Spinal cord (tissue), 10 donors: Measurements from ENCODE around the gene WDR27. TPM values are rescaled to one million over a fixed set of nuclear protein-coding genes. Genes with fewer than 3 reads are reported as not detected.

Experiments
- DNase-seq, 6 donors: peaks; one replicate each; pipeline versions ENCODE4 v3.0.0 to v3.0.0-alpha.2; 2013 to 2015; ENCODE audit warnings: low spot score in 6 of 6, low read depth in 4 of 6
- H3K27ac ChIP-seq: one replicate; pipeline ENCODE4 v1.5.1; 2013; ENCODE audit warnings: low read depth, low read length, control low read depth
- H3K27me3 ChIP-seq: one replicate; pipeline ENCODE4 v1.6.1; 2013; ENCODE audit warnings: low read length; ENCODE audit not compliant: control insufficient read depth, insufficient read depth
- H3K36me3 ChIP-seq: one replicate; pipeline ENCODE4 v1.6.1; 2013; ENCODE audit warnings: low read length; ENCODE audit not compliant: control insufficient read depth, insufficient read depth
- H3K4me1 ChIP-seq: one replicate; pipeline ENCODE4 v1.6.1; 2013; ENCODE audit warnings: low read length; ENCODE audit not compliant: control insufficient read depth, insufficient read depth
- H3K4me3 ChIP-seq: one replicate; pipeline ENCODE4 v1.5.1; 2013; ENCODE audit warnings: low read depth, low read length, control low read depth
- H3K9me3 ChIP-seq: one replicate; pipeline ENCODE4 v1.6.1; 2013; ENCODE audit warnings: low read length; ENCODE audit not compliant: control insufficient read depth, insufficient read depth
- WGBS: methylation state at CpG from one replicate; pipeline ENCODE4 v1.1.5; 2013; ENCODE audit warnings: missing lambda C conversion rate; ENCODE audit not compliant: insufficient coverage; 5-methylcytosine and 5-hydroxymethylcytosine counted together
- polyA plus RNA-seq, 2 donors: library from polyadenylated mRNA; unstranded; fragments of 120-200 nt; gene quantifications; one replicate each; pipeline ENCODE4 v1.2.1, GENCODE V29; 2013; ENCODE audit not compliant: insufficient read length in 2 of 2
- total RNA-seq, 2 donors: library from RNA; depleted of rRNA in 1 of 2; stranded (reverse); fragments of 120-200 nt in 1 of 2; fragments of >200 nt in 1 of 2; gene quantifications; one replicate each; pipeline versions ENCODE4 v1.2.3 to v1.2.4, GENCODE V29; 2013 to 2014
- donor health status: healthy.

Gene WDR27
- total and polyA plus RNA-seq, 4 donors = 29.5 to 69.3 (median 49.1) TPM

DNA sequence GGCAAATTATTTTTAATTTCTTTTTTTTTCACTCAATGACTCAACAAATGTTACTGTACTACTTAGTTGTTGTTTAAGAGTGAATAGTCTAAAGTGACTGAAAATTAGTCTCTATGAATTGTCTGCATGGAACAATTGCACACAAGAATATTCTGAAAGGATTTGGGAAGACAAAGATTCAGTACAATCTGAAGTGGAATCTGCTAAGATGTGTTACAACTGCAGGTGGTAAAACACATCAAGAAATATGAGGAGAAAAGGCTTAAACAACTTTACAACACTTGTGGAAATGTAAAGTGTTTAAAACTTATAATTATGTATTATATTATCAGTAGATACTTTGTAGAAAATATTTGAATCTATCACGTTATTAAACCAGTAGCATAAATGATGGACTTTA is 193.4 kb downstream of the WDR27 start:
- no peak overlapping the region for H3K4me3 ChIP-seq
- H3K27me3 ChIP-seq = no peaks in the 10 kb centered on the region
- DNase-seq = no peak
- no CpG with 5 or more reads among the region's 1 CpG for WGBS
- H3K27ac ChIP-seq = no peak overlapping the region
- no peaks in the 10 kb centered on the region for H3K36me3 ChIP-seq
- peaks cover 3% of the 10 kb centered on the region for H3K9me3 ChIP-seq
- H3K4me1 ChIP-seq = peaks cover 4% of the 10 kb centered on the region

DNA sequence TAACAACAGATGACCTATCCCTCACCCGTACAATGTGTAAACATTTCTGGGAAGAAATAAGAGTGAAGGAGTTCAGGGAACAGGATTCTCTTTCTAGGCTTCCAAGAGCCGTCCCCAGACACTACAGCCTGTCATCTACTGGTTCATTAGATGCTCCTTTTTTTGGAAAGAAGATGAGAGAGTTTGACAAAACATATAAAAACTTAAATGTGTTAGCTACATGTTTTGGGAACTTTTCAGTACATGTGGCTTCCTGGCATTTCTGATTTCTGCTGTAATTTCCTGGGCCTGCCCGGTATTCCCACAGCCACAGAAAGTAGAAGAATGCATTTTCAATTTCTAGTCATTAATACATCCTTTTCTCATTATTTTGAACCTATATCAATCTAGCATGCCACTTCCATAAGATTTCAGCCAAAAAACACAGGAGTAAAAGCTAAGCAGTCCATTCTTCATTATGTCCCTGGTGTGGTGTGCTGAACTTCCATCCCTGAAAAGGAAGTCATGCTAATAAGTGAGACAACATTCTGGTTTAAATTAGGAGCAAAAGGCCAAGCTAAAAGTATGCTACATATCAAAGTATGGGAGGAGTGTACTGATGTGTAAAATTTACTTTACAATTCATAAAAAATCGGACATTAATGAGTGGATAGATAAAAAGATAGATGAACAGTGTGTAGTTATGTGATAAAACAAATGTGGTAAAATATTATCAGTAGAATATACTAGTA is 198.2 kb downstream of the WDR27 start:
- Histone ChIP-seq H3K36me3 (peaks cover 9% of the 10 kb centered on the region), H3K4me1 (peaks cover 25% of the 10 kb centered on the region), H3K27me3 (no peaks in the 10 kb centered on the region), H3K4me3 (no peak overlapping the region), H3K27ac (no peak overlapping the region), H3K9me3 (peaks cover 3% of the 10 kb centered on the region)
- no peak for DNase-seq
- 100% methylated on average over 1 of the region's 4 CpGs for WGBS

DNA sequence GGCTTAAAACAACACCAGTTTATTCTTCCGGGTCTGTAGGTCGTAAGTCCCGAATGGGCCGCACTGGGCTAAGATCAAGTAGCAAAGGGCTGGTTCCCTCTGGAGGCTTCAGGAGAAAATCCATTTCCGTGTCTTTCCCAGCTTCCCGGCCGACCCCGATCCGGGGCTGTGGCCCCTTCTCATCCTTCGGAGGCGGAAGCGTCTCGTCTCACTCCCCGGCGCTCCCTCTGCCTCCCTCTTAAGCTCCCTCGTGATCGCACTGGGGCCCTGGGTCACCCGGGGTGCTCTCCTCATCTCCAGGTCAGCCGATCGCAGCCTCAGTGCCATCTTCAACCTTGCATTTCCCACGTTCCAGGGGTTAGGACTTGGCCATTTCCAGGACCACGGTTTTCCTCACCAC is 199.4 kb downstream of the WDR27 start:
- WGBS = 95% methylated on average over 21 of the region's 22 CpGs
- no peak for DNase-seq
- H3K27me3 ChIP-seq = no peaks in the 10 kb centered on the region
- H3K36me3 ChIP-seq = peaks cover 9% of the 10 kb centered on the region
- H3K4me3 ChIP-seq = no peak overlapping the region
- peaks cover 25% of the 10 kb centered on the region for H3K4me1 ChIP-seq
- no peak overlapping the region for H3K27ac ChIP-seq
- H3K9me3 ChIP-seq = no peaks in the 10 kb centered on the region

DNA sequence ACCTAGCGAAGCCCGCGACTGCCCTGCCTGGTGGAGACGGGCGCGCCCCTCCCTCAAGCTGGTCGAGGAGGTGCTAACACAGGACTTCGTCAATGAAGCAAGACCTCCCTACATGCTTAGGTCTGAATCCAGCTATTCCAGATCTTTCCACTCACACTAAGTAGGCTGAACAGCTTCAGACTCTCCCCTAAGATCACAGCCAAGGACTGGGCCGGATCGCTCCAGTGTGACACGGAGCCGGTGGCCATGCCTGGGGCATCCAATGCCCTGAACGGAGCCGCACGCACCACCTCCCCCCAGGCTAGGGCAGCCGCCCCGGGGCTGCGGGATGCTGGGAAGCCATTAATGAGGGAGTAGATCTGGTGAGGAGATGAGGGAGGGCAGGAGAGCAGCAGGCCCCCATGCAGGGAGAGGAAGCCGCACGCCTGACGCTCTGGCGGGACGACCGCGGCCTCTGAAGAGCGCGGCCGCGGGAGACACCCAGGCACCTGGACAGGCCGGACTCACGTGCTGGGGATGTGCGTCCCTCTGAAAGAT is 200.0 kb downstream of the WDR27 start:
- Histone ChIP-seq H3K36me3 (peaks cover 9% of the 10 kb centered on the region), H3K9me3 (no peaks in the 10 kb centered on the region), H3K4me3 (no peak overlapping the region), H3K4me1 (peaks cover 25% of the 10 kb centered on the region), H3K27ac (no peak overlapping the region), H3K27me3 (no peaks in the 10 kb centered on the region)
- WGBS = 96% methylated on average over 32 of the region's 32 CpGs
- no peak for DNase-seq

DNA sequence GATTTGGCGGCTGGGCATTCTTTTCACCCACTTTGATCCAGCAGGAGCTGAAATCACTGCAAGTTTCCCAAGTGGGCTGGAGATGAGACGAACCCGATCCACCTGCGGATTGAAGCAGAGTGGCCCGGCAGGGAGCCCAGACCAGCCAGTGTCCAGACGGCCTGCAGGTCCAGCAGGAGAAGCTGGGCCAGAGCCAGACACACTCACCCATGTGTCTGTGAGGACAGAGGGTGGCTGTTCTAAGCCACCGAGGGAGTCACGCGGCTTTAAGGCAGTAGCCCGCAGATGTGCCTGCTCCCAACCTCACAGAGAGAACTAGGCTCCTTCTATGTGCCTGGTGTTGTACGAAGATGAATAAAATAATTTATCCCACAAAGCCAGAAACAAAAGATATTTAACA is 200.7 kb downstream of the WDR27 start:
- WGBS = 82% methylated on average over 6 of the region's 11 CpGs
- peak in 1 of 6 donors; percentile 39 for DNase-seq

DNA sequence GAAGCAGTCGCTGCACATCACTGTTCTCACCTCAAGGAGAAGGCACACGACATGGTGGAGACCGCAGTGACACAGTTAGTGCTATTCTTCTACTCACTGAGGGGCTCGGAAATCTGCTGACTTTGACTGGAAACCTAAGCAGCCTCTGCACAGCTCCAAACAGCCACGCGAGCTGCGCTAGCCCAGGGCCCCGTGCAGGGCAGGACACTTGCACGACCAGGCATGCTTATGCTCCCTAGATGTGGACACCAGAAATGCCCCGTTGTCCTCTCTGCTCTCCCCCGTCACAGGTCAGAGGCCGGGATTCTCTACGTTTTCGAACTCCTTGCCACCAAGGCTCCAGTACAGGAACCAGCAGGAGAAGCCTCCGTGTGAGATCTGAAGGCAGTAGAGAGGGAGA is 201.1 kb downstream of the WDR27 start:
- H3K4me3 ChIP-seq = no peak overlapping the region
- WGBS = 92% methylated on average over 10 of the region's 15 CpGs
- no peaks in the 10 kb centered on the region for H3K9me3 ChIP-seq
- H3K4me1 ChIP-seq = peaks cover 25% of the 10 kb centered on the region
- H3K27me3 ChIP-seq = no peaks in the 10 kb centered on the region
- peaks cover 9% of the 10 kb centered on the region for H3K36me3 ChIP-seq
- DNase-seq = no peak
- no peak overlapping the region for H3K27ac ChIP-seq

More for the DNA sequence above, 200.7 kb downstream of the WDR27 start:
- peaks cover 9% of the 10 kb centered on the region for H3K36me3 ChIP-seq
- no peaks in the 10 kb centered on the region for H3K27me3 ChIP-seq
- H3K27ac ChIP-seq = no peak overlapping the region
- no peaks in the 10 kb centered on the region for H3K9me3 ChIP-seq
- H3K4me1 ChIP-seq = peaks cover 25% of the 10 kb centered on the region
- H3K4me3 ChIP-seq = no peak overlapping the region

DNA sequence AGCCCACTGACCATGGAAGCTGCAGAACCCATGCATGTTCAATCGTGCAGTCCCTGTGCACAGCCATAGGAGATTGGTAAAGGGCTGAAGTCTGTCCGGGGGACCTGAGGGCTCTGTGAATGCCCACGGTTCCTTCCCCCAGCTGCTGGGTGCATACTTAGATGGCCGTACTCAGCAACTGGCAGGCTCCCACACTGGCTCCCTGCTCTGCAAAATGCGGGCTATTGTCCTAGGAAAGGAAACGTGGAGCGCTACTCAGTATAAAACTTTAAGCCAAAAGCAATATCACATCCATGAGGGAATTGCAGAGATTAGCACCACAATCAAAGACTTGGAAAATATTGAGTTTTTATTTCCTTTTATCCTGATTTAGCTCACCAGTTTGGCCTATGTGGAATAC is 202.0 kb downstream of the WDR27 start:
- Histone ChIP-seq H3K27ac (no peak overlapping the region), H3K36me3 (peaks cover 9% of the 10 kb centered on the region), H3K4me3 (no peak overlapping the region), H3K27me3 (no peaks in the 10 kb centered on the region), H3K4me1 (peaks cover 25% of the 10 kb centered on the region), H3K9me3 (no peaks in the 10 kb centered on the region)
- peak in 2 of 6 donors; percentile 38 to 45 for DNase-seq
- 48% methylated on average over 4 of the region's 7 CpGs for WGBS

DNA sequence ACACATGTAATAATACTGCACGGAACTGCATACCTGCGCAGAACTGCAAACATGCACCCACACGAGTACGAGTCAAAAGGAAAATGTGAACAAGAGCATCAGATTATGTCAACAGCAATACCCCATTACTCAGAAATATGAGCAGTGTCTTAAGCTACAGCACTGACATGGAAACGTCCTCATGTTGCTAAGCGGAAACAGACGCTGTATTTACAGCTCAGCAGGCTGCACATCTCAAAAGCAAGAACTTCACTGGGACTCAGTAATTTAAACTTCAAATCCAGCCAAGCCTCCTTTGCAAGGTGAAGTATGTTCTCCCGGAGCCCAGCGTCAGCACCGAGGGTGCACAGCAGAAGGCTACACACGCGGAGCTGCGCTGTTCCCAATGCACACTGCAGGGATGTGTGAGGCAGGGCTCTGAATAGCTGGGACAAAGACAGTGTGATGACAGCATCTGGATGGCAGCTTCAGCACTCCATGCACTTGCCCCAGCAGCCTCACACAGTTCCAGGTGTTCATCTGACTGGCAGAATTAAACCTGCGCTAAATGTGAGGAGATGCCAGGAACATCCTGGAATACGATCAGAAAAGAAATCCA is 202.8 kb downstream of the WDR27 start:
- Histone ChIP-seq H3K9me3 (no peaks in the 10 kb centered on the region), H3K36me3 (peaks cover 9% of the 10 kb centered on the region), H3K27ac (no peak overlapping the region), H3K4me1 (peaks cover 25% of the 10 kb centered on the region), H3K4me3 (no peak overlapping the region), H3K27me3 (no peaks in the 10 kb centered on the region)
- 54% methylated on average over 12 of the region's 15 CpGs for WGBS
- DNase-seq = peak in 2 of 6 donors; percentile 21 to 67

DNA sequence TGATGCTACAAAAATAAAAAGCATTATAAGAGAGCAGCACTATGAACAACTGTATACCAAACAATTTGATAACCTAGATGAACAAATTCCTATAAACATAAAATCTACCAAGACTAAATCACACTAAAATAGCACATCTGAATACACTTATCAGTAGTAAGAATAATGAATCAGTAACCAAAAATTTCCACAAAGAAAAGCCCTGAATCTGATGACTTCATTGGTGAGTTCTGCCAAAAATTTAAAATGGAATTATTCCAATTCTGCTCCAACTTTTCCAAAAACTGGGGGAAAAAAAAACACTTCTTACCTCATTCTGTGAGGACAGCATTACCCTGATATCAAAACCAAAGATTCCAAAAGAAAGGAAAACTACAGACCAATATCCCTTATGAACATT is 206.2 kb downstream of the WDR27 start:
- no peak overlapping the region for H3K4me3 ChIP-seq
- no peak overlapping the region for H3K27ac ChIP-seq
- H3K4me1 ChIP-seq = peaks cover 14% of the 10 kb centered on the region
- no peaks in the 10 kb centered on the region for H3K27me3 ChIP-seq
- H3K9me3 ChIP-seq = no peaks in the 10 kb centered on the region
- no peak for DNase-seq
- H3K36me3 ChIP-seq = no peaks in the 10 kb centered on the region

DNA sequence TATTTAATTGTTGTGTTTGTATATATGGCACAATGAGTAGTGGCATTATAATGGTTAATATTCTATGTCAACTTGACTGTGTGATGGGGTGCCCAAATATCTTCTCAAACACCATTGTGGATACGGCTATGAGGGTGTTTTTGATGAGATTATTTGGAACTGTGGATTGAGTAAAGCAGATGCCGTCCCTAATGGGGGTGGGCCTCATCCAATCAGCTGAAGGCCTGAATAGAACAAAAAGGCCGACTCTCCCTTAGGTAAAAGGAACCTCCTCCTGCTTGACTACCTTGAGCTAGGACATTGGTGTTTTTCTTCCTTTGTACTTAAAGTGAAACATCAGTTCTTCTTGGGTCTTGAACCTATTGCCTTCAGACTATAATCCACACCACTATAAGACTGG is 207.8 kb downstream of the WDR27 start:
- Histone ChIP-seq H3K27me3 (no peaks in the 10 kb centered on the region), H3K9me3 (no peaks in the 10 kb centered on the region), H3K27ac (no peak overlapping the region), H3K36me3 (no peaks in the 10 kb centered on the region), H3K4me3 (no peak overlapping the region), H3K4me1 (peaks cover 10% of the 10 kb centered on the region)
- DNase-seq = no peak
- WGBS = no CpG with 5 or more reads among the region's 3 CpGs
